ENCODE data around the gene A1BG.
"Not testable (repeated sequence)": the region's sequence is repeated elsewhere in the genome, so short reads cannot be mapped to it uniquely, and the experiment has no call there.

A1BG gene

DNA sequence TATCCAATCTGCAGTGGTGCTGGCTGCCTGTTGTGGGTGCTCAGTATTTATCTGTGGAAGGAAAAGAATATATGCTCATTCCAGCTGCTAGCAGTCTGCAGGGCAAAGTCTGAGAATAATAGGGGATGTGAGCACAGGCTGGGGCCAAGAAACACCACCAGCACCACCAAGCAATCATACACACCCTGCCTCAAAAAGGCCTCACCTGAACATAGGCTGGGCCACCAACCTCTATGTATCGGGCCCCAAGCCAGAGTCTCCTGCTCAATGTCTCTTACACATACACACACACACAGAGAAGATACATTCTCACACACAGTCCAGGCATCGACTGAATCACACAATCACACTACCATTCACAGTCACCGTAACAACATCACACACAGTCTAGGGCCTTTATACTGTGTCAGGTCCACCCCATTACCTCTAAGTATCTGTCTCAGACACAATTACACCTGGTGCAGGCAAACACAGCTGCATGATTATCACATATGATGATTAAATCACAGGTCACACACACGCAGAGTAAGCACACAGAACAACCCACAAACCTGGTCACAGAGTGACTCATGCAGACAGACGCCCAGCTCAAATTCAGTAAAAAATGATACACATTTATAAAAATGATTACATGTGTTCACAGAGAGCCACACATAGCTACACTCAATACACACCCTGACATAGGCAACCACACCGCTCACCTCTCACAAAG lies 27.8 kb downstream of the A1BG start:
- DNase-seq (ENCODE audit: insufficient read length) (no peak), FAIRE-seq (no peak)
- TF ChIP-seq POLR2AphosphoS5 (IDR thresholded peaks at IDR 0.05; ENCODE audit: low read depth, low read length) (no peak), POLR2A (IDR thresholded peaks at IDR 0.05; ENCODE audit: low read depth, low read length) (no peak), TAF1 (IDR thresholded peaks at IDR 0.05; ENCODE audit: borderline replicate concordance, low read depth, low read length) (no peak)

DNA sequence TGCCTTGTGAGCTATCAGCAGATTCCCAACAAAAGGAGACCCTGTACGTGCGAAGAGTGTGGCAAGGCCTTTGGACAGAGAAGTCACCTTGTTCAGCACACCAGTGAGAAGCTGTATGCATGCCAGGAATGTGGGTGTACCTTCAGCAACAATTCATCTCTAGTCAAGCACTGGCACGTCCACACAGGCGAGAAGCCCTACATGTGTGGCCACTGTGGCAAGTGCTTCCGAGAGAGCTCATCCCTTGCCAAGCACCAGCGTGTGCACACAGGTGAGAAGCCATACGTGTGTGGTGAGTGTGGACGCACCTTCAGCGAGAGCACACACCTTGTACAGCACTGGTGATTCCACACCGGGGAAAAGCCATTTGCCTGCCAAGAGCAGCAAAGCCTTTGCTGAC lies 34.1 kb downstream of the A1BG start:
- FAIRE-seq (no peak), DNase-seq (ENCODE audit: insufficient read length) (no peak)
- TF ChIP-seq TAF1 (IDR thresholded peaks at IDR 0.05; ENCODE audit: borderline replicate concordance, low read depth, low read length) (no peak), POLR2A (IDR thresholded peaks at IDR 0.05; ENCODE audit: low read depth, low read length) (no peak), POLR2AphosphoS5 (IDR thresholded peaks at IDR 0.05; ENCODE audit: low read depth, low read length) (no peak)

DNA sequence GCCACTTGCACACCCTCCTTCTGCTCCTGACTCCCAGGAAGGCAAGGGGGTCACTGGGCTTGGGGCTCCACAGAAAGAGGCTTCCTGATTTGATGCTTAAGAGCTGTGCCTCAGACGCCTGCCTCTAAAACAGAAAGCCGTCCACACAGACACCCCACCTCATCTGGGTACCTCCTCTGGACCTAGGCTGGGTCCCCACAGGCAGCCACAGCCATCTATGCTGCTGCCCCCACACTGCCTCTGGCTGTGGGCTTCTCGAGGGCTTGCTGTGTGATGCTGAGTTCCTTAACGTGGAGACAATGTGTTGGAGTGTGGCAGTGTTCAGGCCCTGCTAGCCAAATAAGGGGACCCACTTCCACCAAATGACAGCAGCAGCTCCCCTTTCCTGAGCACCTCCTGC lies 35.0 kb downstream of the A1BG start:
- no peak for DNase-seq (ENCODE audit: insufficient read length)
- TF ChIP-seq POLR2A (IDR thresholded peaks at IDR 0.05; ENCODE audit: low read depth, low read length) (no peak), POLR2AphosphoS5 (IDR thresholded peaks at IDR 0.05; ENCODE audit: low read depth, low read length) (no peak), TAF1 (IDR thresholded peaks at IDR 0.05; ENCODE audit: borderline replicate concordance, low read depth, low read length) (no peak)
- FAIRE-seq, result no peak

DNA sequence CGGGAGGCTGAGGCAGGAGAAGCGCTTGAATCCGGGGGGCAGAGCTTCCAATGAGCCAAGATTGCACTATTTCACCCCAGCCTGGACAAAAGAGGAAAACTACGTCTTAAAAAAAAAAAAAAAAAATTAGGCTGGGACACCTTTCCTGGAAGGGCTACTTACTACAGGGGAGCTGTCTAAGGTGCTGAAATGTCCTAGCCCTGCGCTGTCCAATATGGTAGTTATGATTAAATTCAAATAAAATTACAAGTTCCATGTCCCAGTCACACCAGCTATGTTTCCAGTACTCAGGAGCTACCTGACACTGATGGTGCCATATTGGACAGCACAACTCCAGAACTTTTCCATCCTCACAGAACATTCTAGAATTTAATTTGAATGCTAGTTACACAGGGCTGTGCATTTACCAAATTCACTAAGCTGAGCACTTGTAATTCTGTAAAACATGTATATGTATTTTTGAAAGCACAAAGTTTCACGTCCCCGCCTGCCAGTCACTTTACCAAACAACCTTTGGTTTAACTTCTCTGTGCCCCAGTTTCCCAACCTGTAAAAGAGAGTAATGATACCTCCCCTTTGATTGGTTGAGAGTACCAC lies 35.7 kb downstream of the A1BG start:
- TF ChIP-seq POLR2AphosphoS5 (IDR thresholded peaks at IDR 0.05; ENCODE audit: low read depth, low read length) (no peak), POLR2A (IDR thresholded peaks at IDR 0.05; ENCODE audit: low read depth, low read length) (no peak), TAF1 (IDR thresholded peaks at IDR 0.05; ENCODE audit: borderline replicate concordance, low read depth, low read length) (no peak)
- no peak for DNase-seq (ENCODE audit: insufficient read length)
- no peak for FAIRE-seq

DNA sequence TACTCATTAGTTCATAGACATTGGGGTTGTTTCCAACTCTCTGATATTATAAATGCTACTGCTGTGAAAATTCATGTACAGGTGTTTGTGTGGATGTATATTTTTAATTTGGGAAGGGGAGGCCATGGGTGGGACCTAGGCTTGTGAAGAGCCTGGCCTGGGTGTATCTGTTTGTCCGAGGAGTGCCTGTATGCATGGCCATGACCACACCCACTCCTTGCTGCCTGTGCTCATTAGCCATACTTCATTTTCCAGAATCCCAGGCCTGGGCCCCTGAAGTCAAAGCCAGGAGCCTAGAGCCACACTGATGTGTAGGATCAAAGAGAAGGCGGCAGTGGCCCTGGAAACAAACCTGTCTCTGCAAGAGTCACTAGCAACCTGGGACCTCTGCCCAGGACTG lies 37.7 kb downstream of the A1BG start:
- TF ChIP-seq POLR2AphosphoS5 (IDR thresholded peaks at IDR 0.05; ENCODE audit: low read depth, low read length) (no peak), TAF1 (IDR thresholded peaks at IDR 0.05; ENCODE audit: borderline replicate concordance, low read depth, low read length) (no peak), POLR2A (IDR thresholded peaks at IDR 0.05; ENCODE audit: low read depth, low read length) (0 out of 2 replicates have a peak, but pooled peaks have one; percentile 6)
- DNase-seq (ENCODE audit: insufficient read length), result no peak
- no peak for FAIRE-seq

DNA sequence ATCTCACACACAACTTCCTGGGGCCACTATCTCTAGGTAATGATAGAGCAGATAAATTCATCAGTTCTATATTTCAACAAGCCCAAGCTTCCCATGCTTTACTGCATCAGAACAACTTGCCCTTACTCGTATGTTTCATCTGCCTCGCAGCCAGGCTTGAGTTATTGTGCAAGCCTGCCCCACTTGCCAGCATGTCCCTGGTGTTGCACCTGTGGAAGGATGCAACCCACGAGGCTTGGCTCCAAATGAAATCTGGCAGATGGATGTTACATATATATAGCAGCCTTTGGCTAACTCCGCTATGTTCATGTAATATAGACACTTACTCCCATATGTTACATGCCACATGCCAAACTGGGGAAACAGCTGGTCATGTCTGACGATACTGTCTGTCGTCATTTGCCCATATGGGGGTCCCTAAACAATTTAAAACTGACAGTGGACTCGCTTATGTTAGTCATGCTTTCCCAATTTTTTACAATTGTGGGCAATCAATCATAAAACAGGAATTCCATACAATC lies 41.9 kb downstream of the A1BG start:
- TF ChIP-seq POLR2A (IDR thresholded peaks at IDR 0.05; ENCODE audit: low read depth, low read length) (no peak), POLR2AphosphoS5 (IDR thresholded peaks at IDR 0.05; ENCODE audit: low read depth, low read length) (no peak), TAF1 (IDR thresholded peaks at IDR 0.05; ENCODE audit: borderline replicate concordance, low read depth, low read length) (no peak)
- FAIRE-seq, result no peak
- no peak for DNase-seq (ENCODE audit: insufficient read length)

DNA sequence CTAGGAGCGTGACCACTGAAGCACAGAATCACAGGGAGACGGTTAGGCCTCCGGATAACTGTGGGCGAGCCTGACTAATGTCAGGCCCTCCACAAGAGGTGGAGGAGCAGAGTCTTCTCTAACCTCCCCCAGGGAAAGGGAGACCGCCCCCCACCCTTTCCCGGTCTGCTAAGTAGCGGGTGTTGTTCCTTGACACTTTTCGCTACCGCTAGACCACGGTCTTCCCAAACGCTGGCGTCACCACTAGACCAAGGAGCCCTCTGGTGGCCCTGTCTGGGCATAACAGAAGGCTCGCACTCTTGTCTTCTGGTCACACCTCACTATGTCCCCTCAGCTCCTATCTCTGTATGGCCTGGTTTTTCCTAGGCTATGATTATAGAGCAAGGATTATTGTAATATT lies 42.6 kb downstream of the A1BG start:
- FAIRE-seq; DNase-seq (ENCODE audit: insufficient read length): not testable (repeated sequence)

DNA sequence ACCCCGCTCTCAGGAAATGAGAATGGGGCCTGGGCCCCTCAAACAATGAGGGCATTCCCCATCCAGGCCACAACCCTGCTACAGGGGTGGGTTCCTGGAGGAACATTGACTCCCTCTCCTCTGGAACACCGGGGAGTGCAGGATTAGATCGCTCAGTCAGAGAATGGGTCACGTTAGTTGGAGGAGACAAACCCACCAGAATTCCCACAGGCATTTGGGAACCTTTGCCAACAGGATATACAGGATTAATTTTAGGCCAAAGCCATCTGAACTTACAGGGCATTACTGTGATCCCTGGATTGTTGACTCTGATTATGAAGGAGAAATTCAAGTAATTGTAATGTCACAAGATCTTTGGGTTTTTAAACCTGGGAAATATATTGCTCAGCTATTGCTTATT lies 45.6 kb downstream of the A1BG start:
- DNase-seq (ENCODE audit: insufficient read length) (no peak), FAIRE-seq (no peak)
- no peak for TF ChIP-seq POLR2A (IDR thresholded peaks at IDR 0.05; ENCODE audit: low read depth, low read length)
- no peak for TF ChIP-seq TAF1 (IDR thresholded peaks at IDR 0.05; ENCODE audit: borderline replicate concordance, low read depth, low read length)
- no peak for TF ChIP-seq POLR2AphosphoS5 (IDR thresholded peaks at IDR 0.05; ENCODE audit: low read depth, low read length)

DNA sequence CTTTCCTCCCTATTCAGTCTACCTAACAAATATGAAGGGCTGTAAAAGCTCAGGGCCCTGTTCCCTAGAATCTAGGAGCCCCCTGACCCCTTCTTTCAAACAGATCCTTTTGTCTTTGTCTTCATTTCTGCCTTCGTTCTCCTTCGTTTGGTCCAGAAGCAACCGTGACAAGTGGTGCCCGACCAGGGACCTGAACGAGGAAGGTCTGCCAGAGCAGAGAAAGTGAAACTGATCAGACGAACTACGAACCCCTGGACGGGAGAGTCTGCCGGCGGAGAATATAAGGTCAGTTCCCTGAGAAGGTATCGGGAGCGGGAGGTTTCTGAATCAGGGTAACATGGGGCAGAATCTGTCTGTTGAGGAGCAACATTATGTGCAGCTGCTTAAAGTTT lies 47.4 kb downstream of the A1BG start:
- TF ChIP-seq POLR2AphosphoS5 (IDR thresholded peaks at IDR 0.05; ENCODE audit: low read depth, low read length) (no peak), POLR2A (IDR thresholded peaks at IDR 0.05; ENCODE audit: low read depth, low read length) (no peak), TAF1 (IDR thresholded peaks at IDR 0.05; ENCODE audit: borderline replicate concordance, low read depth, low read length) (no peak)
- FAIRE-seq (no peak), DNase-seq (ENCODE audit: insufficient read length) (no peak)

DNA sequence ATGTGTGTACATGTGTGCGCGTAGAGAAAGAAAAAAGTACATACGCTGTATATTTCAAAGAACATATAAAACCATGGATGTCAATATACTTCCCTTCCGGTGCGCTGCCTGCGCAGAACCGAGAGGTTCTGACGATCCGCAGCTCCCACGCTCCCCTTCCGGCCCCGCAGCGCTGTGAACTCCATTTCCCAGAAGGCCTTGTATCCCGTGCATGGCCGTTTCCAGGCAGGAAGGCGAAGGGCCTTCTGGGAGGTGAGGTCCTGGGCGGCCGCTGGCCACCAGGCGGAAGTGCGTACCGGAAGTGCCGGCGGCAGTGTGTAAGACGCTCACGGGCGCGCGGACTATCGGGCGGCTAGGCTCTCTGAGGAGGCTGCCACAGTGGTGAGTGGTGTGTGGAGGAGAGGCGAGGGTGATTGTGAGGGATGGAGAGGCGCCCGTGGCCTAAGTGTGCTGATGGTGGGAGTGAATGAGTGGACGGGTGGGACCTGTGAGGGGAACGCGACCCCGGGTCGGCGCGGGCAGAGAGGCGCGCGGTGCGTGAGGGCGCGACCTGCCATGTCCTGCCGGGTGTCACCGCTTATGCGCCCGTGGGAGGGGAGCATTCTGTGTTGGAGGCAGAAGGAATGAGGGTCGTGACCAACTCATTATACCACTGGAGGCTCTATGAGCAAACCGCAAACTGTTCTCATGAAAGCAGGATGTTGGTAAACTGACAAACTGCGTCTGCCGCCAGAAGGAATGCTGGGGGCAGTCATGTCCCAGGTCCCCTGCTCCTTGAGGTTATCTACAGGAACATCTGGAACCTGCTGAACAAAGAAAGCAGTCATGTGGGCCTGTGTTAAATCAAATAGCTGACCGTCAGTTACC lies 48.0 kb downstream of the A1BG start, which contains the start of gene ERVK3-1:
Gene ERVK3-1, plus strand, starts transcription at position 313 of the 867 bp plus-strand sequence. CDS start 6,792 bp downstream, outside the sequence.
- TF ChIP-seq POLR2AphosphoS5 (IDR thresholded peaks at IDR 0.05; ENCODE audit: low read depth, low read length), result peak; percentile 97
- TF ChIP-seq TAF1 (IDR thresholded peaks at IDR 0.05; ENCODE audit: borderline replicate concordance, low read depth, low read length), result peak; percentile 95
- peak; percentile 98 for TF ChIP-seq POLR2A (IDR thresholded peaks at IDR 0.05; ENCODE audit: low read depth, low read length)

DNA sequence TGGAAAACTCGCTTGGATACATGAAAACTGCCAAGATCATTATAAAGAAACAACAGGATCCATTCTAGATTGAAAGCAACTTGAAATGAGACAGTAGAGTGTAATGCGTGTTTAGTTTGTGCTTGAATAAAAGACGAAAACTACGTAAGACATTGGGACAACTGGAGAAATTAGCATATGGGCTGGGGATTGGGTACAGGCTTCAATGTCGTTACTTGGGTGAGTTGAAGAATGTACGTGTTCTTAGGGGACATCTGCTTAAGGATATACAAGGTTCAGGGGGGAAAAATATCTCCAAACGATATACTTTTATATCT lies 48.6 kb downstream of the A1BG start:
- no peak for FAIRE-seq
- TF ChIP-seq TAF1 (IDR thresholded peaks at IDR 0.05; ENCODE audit: borderline replicate concordance, low read depth, low read length), result no peak
- no peak for TF ChIP-seq POLR2AphosphoS5 (IDR thresholded peaks at IDR 0.05; ENCODE audit: low read depth, low read length)
- no peak for TF ChIP-seq POLR2A (IDR thresholded peaks at IDR 0.05; ENCODE audit: low read depth, low read length)
- no peak for DNase-seq (ENCODE audit: insufficient read length)

More for the DNA sequence above, 48.0 kb downstream of the A1BG start, which contains the start of gene ERVK3-1:
- peak; percentile 93 for DNase-seq (ENCODE audit: insufficient read length)
- peak; percentile 99 for FAIRE-seq
